HepG2 (cell line): ENCODE results near the gene PATL2. TPM values are rescaled to one million over a fixed set of nuclear protein-coding genes. Genes with fewer than 3 reads are reported as not detected.

Source experiments
- CREM ChIP-seq, 2 experiments: sonication (generic) in 1 of 2; formaldehyde crosslinking in 1 of 2; IDR thresholded peaks; 2 replicates each; pipeline versions ENCODE4 v1.4.0 to v1.6.1; 2016 to 2020; ENCODE audit warnings: antibody characterized with exemption in 1 of 2, mild to moderate bottlenecking in 1 of 2, missing genetic modification reagents in 1 of 2
- DR1 ChIP-seq: sonication (generic); formaldehyde crosslinking; IDR thresholded peaks from 2 replicates; pipeline ENCODE4 v1.8.0; 2021; ENCODE audit warnings: mild to moderate bottlenecking, missing genetic modification reagents, inconsistent platforms
- GFI1 ChIP-seq: sonication (generic); formaldehyde crosslinking; IDR thresholded peaks from 2 replicates; pipeline ENCODE4 v1.5.0; 2020; ENCODE audit warnings: missing genetic modification reagents, mild to moderate bottlenecking, borderline replicate concordance
- HCFC1 ChIP-seq: fragments of 150-350 bp; IDR thresholded peaks from 2 replicates; pipeline ENCODE4 v1.6.1; 2014; ENCODE audit warnings: low read depth, low read length
- HNF4A ChIP-seq: sonication (generic); formaldehyde crosslinking; IDR thresholded peaks from 2 replicates; pipeline ENCODE4 v1.4.0; 2020; ENCODE audit warnings: missing genetic modification reagents
- JARID2 ChIP-seq: sonication (generic); formaldehyde crosslinking; IDR thresholded peaks from 2 replicates; pipeline ENCODE4 v1.8.1; 2023; ENCODE audit warnings: missing genetic modification reagents, inconsistent platforms; ENCODE audit not compliant: insufficient replicate concordance
- RBFOX2 ChIP-seq: fragments of 200-400 bp; formaldehyde crosslinking; IDR thresholded peaks from 2 replicates; pipeline ENCODE4 v1.6.1; 2017; ENCODE audit warnings: low read depth, mild to moderate bottlenecking, low read length
- SMARCE1 ChIP-seq: fragments of 450-650 bp; IDR thresholded peaks from 2 replicates; pipeline ENCODE4 v1.6.1; 2017; ENCODE audit warnings: borderline replicate concordance
- SPEN ChIP-seq: sonication (generic); formaldehyde crosslinking; IDR thresholded peaks from 2 replicates; pipeline ENCODE4 v1.5.1; 2020; ENCODE audit warnings: low read depth, mild to moderate bottlenecking, missing genetic modification reagents
- THAP9 ChIP-seq: sonication (generic); formaldehyde crosslinking; IDR thresholded peaks from 2 replicates; pipeline ENCODE4; 2020; ENCODE audit warnings: missing genetic modification reagents, mild to moderate bottlenecking, borderline replicate concordance
- ZBTB39 ChIP-seq: sonication (generic); formaldehyde crosslinking; IDR thresholded peaks from 2 replicates; pipeline ENCODE4 v1.5.0; 2020; ENCODE audit warnings: missing genetic modification reagents
- ZMAT3 ChIP-seq: sonication (generic); formaldehyde crosslinking; conservative IDR thresholded peaks from 2 replicates; pipeline ENCODE4 v1.7.0; 2021; ENCODE audit warnings: missing genetic modification reagents
- ZNF329 ChIP-seq: sonication (generic); formaldehyde crosslinking; IDR thresholded peaks from 2 replicates; pipeline ENCODE4 v1.9.0; 2021; ENCODE audit warnings: low read depth, mild to moderate bottlenecking, missing genetic modification reagents
- ZNF839 ChIP-seq: sonication (generic); formaldehyde crosslinking; IDR thresholded peaks from 2 replicates; pipeline ENCODE4 v1.4.0; 2020; ENCODE audit warnings: missing genetic modification reagents, mild to moderate bottlenecking, borderline replicate concordance
- polyA plus RNA-seq, 8 experiments: library from polyadenylated mRNA; depleted of rRNA in 3 of 8; stranded (reverse) in 7 of 8; unstranded in 1 of 8; fragments of >200 nt; fragmentation: Illumina TruSeq in 4 of 8; extraction: Trizol in 4 of 8; gene quantifications; 2 replicates each; pipeline versions ENCODE4 v1.2.1 to v1.2.3, GENCODE V29; 2011 to 2016; ENCODE audit warnings: low read depth in 4 of 8, missing spikeins in 1 of 8, mixed read lengths in 1 of 8; ENCODE audit not compliant: insufficient read depth in 1 of 8
- total RNA-seq, 5 experiments: library from RNA; depleted of rRNA; stranded (reverse); fragments of >200 nt; fragmentation: Illumina TruSeq; extraction: Trizol; gene quantifications; 2 replicates each; pipeline ENCODE4 v1.2.3, GENCODE V29; 2016; ENCODE audit warnings: low read depth in 1 of 5
- TF ChIP-seq, protein P1 (sequence below): IDR thresholded peaks from 2 replicates; pipeline ENCODE4 v1.6.1; 2016
- TF ChIP-seq, protein P2 (sequence below): sonication (generic); formaldehyde crosslinking; IDR thresholded peaks from 2 replicates; pipeline ENCODE4 v1.4.0; 2020; ENCODE audit warnings: mild to moderate bottlenecking, missing genetic modification reagents
- TF ChIP-seq, protein P3 (sequence below), 2 experiments: sonication (generic) in 1 of 2; formaldehyde crosslinking in 1 of 2; IDR thresholded peaks; 2 replicates each; pipeline versions ENCODE4 v1.5.1 to v1.6.1; 2011 to 2020; ENCODE audit warnings: borderline replicate concordance in 1 of 2, low read depth in 1 of 2, low read length in 1 of 2, mild to moderate bottlenecking in 1 of 2, missing genetic modification reagents in 1 of 2, moderate library complexity in 1 of 2

PATL2 gene
- total and polyA plus RNA-seq, 2 of the 13 experiments (the other 11 are each of a cell fraction or from before 2014, with no cell fraction given): 0.15 to 0.53 TPM

DNA sequence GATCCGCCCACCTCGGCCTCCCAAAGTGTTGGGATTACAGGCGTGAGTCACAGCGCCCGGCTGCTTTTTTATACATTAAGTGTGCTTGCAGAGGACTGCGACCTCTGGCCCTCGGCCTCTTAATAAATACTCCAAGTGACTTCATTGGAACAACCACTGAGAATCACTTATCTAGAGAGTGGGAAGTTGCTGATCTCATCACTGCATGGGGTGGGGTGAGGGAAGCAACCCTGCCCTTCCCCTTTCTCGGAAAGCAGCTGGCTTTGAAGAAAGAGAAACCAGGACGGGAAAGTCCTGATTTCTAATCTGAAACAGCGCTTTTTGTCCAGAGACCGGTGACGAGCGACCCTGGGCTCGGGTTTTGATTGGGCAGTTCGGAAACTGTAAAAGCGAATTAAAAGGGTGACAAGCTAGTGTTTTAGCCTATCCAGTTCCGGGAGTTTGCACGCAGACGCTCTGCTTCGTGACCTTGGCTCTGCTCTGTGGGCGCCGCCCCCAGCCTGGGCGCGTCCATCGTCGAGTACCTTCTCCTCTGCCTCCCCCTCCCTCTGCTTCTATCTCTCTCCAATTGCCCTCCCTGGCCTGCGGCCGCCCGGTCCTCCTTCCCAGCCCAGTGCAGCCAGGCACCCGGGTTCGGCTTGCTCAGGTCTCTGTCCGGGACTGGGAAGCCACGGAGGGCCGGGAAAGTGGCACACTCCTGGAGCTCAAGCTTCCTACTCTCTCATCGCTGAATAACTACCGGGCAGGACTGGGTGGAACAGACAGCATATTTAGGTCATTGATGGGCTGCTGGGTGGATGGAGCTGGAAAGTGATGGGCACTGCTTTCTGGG lies 17.7 kb upstream of the PATL2 start (continued):
- TF ChIP-seq THAP9 (peak; percentile 70; the same call in 1 of the 2 replicates), RBFOX2 (peak; percentile 77), GFI1 (CRISPR knock-in tag) (peak; percentile 81), SPEN (CRISPR knock-in tag) (peak; percentile 31; the same call in 1 of the 2 replicates), ZNF329 (CRISPR knock-in tag) (no peak; the same call in 1 of the 2 replicates), ZMAT3 (CRISPR knock-in tag) (no peak; the same call in 1 of the 2 replicates), HNF4A (CRISPR knock-in tag) (peak; percentile 13; the same call in 1 of the 2 replicates), CREM (IDR thresholded peaks at IDR 0.05) (peak; percentile 87), CREM (CRISPR knock-in tag; IDR thresholded peaks at IDR 0.05) (peak; percentile 31; the same call in 1 of the 2 replicates), HCFC1 (no peak), ZNF839 (CRISPR knock-in tag) (peak; percentile 59; the same call in 1 of the 2 replicates), JARID2 (CRISPR knock-in tag) (no peak), ZBTB39 (0 out of 2 replicates have a peak, but pooled peaks have one; percentile 53), DR1 (CRISPR knock-in tag) (no peak), SMARCE1 (no peak)
- TF ChIP-seq, protein P1, sequence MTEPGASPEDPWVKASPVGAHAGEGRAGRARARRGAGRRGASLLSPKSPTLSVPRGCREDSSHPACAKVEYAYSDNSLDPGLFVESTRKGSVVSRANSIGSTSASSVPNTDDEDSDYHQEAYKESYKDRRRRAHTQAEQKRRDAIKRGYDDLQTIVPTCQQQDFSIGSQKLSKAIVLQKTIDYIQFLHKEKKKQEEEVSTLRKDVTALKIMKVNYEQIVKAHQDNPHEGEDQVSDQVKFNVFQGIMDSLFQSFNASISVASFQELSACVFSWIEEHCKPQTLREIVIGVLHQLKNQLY: no peak
- TF ChIP-seq, protein P2, sequence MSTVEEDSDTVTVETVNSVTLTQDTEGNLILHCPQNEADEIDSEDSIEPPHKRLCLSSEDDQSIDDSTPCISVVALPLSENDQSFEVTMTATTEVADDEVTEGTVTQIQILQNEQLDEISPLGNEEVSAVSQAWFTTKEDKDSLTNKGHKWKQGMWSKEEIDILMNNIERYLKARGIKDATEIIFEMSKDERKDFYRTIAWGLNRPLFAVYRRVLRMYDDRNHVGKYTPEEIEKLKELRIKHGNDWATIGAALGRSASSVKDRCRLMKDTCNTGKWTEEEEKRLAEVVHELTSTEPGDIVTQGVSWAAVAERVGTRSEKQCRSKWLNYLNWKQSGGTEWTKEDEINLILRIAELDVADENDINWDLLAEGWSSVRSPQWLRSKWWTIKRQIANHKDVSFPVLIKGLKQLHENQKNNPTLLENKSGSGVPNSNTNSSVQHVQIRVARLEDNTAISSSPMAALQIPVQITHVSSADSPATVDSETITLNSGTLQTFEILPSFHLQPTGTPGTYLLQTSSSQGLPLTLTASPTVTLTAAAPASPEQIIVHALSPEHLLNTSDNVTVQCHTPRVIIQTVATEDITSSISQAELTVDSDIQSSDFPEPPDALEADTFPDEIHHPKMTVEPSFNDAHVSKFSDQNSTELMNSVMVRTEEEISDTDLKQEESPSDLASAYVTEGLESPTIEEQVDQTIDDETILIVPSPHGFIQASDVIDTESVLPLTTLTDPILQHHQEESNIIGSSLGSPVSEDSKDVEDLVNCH (CRISPR knock-in tag): no peak
- TF ChIP-seq, protein P3, sequence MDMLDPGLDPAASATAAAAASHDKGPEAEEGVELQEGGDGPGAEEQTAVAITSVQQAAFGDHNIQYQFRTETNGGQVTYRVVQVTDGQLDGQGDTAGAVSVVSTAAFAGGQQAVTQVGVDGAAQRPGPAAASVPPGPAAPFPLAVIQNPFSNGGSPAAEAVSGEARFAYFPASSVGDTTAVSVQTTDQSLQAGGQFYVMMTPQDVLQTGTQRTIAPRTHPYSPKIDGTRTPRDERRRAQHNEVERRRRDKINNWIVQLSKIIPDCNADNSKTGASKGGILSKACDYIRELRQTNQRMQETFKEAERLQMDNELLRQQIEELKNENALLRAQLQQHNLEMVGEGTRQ (IDR thresholded peaks at IDR 0.05; ENCODE audit: low read depth, low read length): no peak
- TF ChIP-seq, protein P3 (CRISPR knock-in tag; IDR thresholded peaks at IDR 0.05; ENCODE audit: borderline replicate concordance): peak; percentile 37; the same call in 1 of the 2 replicates
